T-helper 1 cell treated with Interleukin-12 subunit alpha and Interleukin-12 subunit beta and Interleukin-4 antibody, amounts not matched to agents 30 ng/mL and 1 ng/mL, for 36 hours (primary cell): ENCODE measurements around the gene RBM15B. TPM values are rescaled to one million over a fixed set of nuclear protein-coding genes. Genes with fewer than 3 reads are reported as not detected.

Experiments
- intact Hi-C: fragments of 100-400 bp; cut with micrococcal nuclease; formaldehyde crosslinking; loops from one replicate; pipeline ENCODE4 v1.15.1; 2024
- total RNA-seq: library from RNA; stranded (reverse); gene quantifications from 2 replicates; pipeline ENCODE4 v1.2.3, GENCODE V29; 2022

Gene RBM15B
- total RNA-seq, 1 donor from 2014 or later = 31.2 TPM

DNA sequence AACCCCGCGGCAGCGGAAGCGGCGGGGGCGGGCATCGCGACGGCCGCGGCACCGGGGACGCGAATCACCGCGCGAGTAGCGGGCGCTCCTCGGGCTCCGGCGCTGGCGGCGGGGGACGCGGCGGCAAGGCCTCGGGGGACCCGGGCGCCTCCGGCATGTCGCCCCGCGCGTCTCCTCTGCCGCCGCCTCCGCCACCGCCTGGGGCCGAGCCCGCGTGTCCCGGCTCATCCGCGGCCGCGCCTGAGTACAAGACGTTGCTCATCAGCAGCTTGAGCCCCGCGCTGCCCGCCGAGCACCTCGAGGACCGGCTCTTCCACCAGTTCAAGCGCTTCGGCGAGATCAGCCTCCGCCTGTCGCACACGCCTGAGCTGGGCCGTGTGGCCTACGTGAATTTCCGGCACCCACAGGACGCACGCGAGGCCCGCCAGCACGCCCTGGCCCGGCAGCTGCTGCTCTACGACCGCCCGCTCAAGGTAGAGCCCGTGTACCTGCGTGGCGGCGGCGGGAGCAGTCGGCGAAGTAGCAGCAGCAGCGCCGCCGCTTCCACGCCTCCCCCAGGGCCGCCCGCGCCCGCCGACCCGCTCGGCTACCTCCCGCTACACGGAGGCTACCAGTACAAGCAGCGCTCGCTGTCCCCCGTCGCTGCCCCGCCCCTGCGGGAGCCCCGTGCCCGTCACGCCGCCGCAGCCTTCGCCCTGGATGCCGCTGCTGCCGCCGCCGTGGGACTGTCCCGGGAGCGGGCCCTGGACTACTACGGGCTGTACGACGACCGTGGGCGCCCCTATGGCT lies 675 bp downstream of the RBM15B start:
- intact Hi-C loops = loop anchor here (1.0 to 10.0 kb wide), 13 partner anchors 43 to 1956 kb away; partner anchors contain the start of genes ABHD14B, DCP1A, DUSP7 and HEMK1

DNA sequence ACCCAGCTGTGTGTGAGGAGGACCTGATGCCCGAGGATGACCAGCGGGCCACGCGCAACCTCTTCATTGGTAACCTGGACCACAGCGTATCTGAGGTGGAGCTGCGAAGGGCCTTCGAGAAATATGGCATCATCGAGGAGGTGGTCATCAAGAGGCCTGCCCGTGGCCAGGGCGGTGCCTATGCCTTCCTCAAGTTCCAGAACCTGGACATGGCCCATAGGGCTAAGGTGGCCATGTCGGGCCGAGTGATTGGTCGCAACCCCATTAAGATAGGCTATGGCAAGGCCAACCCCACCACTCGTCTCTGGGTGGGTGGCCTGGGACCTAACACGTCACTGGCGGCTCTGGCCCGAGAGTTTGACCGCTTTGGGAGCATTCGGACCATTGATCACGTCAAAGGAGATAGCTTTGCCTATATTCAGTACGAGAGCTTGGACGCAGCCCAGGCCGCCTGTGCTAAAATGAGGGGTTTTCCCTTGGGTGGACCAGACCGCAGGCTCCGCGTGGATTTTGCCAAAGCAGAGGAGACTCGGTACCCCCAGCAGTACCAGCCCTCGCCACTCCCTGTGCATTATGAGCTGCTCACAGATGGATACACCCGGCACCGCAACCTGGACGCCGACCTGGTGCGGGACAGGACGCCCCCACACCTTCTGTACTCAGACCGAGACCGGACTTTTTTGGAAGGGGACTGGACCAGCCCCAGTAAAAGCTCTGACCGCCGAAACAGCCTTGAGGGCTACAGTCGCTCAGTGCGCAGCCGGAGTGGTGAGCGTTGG lies 1.5 kb downstream of the RBM15B start:
- intact Hi-C loops = loop anchor here (5.0 to 10.0 kb wide), 3 partner anchors 762 to 1955 kb away; partner anchors contain the start of genes DCP1A, IP6K1 and POC1A

DNA sequence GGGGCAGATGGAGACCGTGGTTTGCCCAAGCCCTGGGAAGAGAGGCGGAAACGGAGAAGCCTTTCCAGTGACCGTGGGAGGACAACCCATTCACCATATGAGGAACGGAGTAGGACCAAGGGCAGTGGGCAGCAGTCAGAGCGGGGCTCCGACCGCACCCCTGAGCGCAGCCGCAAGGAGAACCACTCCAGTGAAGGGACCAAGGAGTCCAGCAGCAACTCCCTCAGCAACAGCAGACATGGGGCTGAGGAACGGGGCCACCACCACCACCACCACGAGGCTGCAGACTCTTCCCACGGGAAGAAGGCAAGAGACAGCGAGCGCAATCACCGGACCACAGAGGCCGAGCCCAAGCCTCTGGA lies 2.0 kb downstream of the RBM15B start:
- intact Hi-C loops = loop anchor here (5.0 to 10.0 kb wide), 3 partner anchors 762 to 1954 kb away; partner anchors contain the start of genes DCP1A, IP6K1 and POC1A

- intact Hi-C loops = loop anchor here (5.0 to 10.0 kb wide), 3 partner anchors 761 to 1954 kb away; partner anchors contain the start of genes DCP1A, IP6K1 and POC1A
Measured at GRCh38 chr3:51393564-51393963, 2.5 kb downstream of the RBM15B start.

DNA sequence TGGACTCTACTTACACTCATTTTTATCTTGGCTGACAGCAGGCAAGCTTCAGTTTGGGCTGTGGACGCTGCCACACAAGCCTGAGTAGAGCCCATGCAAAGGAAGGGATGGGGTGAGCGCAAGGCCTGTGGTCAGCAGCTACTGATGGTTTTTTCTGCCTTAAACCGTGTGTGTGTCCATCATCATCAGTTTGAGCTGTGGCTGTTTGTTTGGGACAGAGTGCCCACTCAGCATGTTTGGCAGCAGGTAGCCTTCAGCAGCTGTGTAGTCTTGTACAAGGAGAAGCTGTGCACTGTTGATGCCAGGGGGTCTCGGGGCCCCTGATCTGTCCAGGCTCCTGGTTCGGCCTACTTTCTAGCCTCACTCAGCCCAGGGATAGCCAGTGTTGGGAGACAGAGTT lies 3.5 kb downstream of the RBM15B start:
- intact Hi-C loops = loop anchor here (5.0 to 10.0 kb wide), 3 partner anchors 760 to 1953 kb away; partner anchors contain the start of genes DCP1A, IP6K1 and POC1A

DNA sequence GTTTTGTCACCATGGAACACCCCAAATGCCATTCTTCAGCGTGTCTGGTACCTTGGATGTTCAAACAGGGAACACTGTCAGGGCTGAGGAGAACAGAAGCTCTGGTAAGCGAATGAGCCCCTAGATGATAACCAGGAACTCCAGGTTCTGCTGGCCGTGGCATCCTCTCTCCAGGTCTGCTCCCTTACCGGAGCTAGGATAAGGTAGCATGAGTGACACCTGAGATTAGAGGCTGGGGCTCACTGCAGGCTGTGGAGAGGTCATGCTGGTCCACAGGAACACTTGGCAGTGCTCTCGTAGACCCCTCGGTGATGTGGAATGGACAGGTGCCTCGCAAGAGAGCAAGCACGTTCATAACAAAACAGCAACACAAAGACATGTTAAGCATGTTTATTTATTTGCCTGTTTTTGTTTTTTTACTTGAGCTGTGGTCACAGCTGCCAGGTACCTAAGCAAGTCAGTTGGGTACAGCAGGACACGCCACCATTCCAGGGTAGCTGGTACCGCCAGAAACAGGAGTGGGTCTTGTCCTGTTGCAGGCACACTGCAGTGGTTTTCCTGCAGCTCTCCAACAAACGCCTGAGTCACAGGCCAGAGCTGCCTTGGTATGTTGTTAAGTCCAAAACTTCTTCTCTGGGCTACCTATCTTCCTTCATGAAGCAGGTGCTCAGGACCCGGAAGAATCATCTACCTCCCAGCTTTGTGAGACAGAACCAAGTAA lies 4.6 kb downstream of the RBM15B start:
- intact Hi-C loops = loop anchor here (10.0 kb wide), 1 partner anchor 759 kb away; the partner anchor contains the start of gene POC1A

DNA sequence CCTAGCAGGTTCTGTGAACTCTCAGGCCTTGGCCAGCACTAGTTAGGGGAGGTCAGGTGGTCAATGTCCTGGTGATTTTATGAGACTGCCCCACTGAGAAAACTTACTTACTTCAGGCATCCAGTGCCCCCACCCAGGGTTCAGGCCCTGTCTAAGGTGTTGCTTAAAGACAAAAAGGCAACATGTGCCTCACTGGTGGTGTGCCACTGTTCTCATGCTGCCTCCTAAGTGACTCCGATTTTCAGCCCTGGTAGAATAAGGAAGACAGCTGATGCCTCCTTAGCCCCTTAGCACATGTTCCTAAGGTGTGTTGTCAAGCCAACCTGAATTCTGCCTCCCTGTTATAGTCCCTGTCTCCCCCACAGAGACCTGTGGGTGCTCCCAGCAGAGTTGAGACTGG lies 5.3 kb downstream of the RBM15B start:
- intact Hi-C loops = loop anchor here (10.0 kb wide), 1 partner anchor 758 kb away; the partner anchor contains the start of gene POC1A

DNA sequence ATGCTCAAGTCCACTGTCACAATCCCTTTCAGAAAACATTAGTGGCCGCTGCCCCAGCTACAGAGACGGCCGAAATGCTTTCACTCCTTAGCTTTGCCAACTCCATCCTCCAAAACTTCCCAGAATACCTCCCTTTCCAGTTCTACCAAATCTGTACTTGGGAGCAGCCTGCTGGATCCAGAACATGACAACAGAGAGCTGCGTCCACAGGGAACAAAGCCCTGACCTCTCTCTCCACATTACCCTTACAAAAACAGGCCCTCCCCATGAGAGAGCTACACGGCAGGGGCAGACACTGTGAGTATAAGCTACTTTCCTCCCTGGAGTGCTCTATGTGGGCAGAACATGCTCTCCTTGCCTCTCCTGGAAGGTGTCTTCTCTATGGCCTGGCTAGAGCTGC lies 6.3 kb downstream of the RBM15B start:
- intact Hi-C loops = loop anchor here (10.0 kb wide), 1 partner anchor 757 kb away; the partner anchor contains the start of gene POC1A

DNA sequence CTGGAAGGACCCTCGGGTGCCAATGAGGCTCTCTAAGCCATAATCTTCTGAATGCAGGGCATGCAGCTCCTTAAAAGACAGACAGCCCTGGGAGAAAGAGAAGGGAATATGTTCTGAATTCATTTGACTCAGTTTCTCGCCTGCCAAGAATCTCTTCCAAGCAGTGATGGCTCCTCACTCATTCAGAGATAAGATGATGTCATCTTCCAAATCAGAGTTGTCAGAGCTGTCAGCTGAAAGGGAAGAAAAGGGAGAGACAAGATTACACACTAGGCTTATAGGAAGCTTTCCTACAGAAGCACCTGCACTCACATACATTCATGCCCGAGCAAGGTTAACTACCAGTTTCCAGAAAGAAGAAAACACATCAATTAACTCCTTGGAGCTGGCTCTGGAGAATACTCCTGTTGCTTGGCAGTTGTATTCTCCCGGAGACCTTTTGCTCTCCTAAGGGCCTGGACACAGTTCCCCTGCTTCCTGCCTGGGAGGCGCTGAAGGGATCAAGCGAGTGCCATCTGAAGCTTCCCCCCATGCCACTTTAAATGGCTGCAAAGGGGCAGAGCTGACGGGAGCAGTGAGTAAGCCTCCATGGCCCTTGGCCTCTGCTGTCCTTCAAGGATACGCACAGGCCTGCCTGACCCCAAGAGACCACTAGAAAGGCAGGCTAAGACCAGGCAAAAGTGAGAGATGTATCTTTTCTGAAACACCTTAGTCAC lies 7.7 kb downstream of the RBM15B start:
- intact Hi-C loops = loop anchor here (10.0 kb wide), 1 partner anchor 756 kb away; the partner anchor contains the start of gene POC1A

DNA sequence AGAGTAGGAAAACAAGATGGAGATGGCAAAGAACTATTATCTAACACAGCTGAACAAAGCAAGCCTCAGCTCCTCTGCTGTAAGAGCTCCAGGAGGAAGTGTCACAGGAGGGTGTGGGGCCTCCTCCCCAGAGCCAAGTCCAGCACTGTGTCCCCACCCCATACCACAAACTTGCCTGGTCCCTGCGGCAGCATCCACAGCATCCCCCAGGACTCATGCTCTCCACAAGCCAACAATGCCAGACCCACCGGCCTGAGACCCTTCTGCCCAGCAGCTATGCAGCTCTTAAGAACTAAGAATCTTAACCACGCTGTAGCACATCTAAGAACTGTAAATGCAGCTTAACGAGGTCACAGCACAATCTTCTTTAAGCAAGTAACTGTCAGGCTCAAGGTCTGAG lies 9.1 kb downstream of the RBM15B start:
- intact Hi-C loops = no loop called here

DNA sequence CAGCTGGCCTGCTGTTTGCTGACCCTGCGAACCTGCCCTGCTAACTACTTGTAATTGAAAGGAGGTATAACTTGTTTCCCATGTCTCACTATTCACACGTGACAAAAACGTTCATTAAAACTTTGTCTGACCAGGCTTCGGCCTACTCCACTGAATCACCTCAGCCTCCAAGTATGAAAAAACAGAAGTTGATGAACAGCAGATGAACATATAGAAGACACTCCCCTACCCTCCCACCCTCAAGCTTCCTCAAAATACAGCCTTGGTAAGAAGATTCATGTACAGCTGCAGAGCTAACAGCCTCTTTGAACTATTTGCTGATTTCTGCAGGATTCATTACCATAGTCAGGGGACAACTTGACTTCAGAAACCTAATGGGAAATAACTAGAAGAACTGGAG lies 10.7 kb downstream of the RBM15B start:
- intact Hi-C loops = no loop called here

GRCh38 chr3:51403675-51404074 lies 12.6 kb downstream of the RBM15B start:
- intact Hi-C loops = no loop called here

DNA sequence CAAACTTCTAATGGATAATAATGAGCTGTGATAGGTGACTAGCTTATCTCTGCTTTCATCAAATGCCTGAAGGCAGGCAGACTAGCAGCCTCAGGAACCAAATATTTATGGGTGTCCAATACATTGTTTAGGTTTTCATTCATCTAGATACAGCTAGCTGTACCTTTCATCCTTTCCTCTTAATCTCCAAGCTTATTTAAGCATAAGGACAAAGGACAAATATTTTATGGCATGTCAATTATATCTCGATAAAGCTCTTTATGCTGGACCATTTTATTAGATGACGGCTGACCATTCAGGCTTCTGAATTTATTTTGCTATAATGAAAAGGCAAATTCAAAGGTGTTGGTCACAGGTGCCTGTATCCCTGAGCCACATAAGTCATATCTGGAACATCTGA lies 16.9 kb downstream of the RBM15B start:
- intact Hi-C loops = no loop called here

DNA sequence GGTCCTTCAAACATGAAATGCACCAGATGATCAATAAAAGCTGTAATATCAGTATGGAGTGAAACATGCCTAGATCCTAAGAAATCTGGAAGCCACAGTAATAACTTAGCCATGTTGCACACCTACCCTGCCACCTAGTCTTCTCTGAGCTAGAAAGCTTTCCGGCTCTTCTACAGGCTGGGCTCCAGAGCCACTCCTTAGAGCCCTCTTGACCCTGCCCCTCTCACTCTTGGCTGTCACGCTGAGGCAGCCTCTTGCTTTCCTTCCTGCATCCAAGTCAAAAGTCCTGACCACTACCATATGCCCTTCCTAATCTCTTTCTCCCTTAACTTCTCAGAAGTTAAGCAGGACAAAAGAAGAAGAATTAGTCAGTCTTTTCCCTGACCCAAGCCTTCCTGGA lies 17.7 kb downstream of the RBM15B start:
- intact Hi-C loops = no loop called here

GRCh38 chr3:51422211-51422610 lies 31.1 kb downstream of the RBM15B start:
- intact Hi-C loops = no loop called here

DNA sequence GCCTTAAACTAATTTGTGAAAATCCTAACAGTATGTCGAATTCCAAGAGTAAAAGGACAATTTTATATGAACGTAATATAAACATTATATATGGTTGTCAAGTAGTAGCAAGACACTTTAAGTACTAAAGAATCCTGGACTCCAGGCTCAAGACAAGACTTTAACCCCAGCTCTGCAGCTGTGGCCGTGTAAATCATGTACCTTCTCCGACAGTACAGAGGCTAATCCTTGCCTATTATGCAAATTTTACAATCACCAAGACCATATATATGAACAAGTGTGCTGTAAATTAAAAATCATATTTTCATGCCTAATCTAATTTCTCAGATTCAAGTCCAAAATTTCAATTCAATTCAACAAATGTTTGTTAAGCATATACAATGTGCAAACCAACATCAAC lies 35.8 kb downstream of the RBM15B start:
- intact Hi-C loops = no loop called here

DNA sequence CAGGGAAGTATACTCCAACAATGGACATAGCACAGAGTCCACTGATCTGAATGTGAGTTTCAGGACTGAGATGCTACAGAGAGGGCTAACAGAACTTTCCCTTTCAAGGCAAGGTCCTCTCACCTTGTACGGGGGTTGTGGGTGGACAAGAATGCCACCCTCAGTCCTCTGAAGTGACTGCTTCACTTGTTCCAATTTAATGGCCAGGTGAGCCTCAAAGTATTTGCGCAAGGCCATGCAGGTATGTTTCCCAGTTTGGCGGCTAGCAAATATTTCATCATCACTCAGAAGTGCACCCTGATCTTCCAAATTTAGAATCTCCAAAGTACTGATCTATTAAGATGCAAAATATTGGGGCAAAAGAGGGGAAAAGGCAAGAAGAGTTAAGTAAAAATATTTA lies 38.1 kb downstream of the RBM15B start:
- intact Hi-C loops = no loop called here

DNA sequence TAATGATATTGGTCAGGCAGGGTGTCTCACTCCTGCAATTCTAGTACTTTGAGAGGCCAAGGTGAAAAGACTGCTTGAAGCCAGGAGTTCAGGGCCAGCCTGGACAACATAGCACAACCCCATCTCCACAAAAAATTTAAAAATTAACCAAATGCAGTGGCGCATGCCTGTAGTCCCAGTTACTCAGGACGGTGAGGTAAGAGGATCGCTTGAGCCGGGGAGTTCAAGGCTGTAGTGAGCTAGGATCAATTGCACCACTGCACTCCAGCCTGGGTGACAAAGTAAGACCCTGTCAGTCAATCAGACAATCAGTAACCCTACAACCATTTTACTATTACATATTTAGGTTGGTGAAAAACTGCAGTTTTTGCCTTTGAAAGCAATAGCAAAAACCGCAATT lies 43.0 kb downstream of the RBM15B start:
- intact Hi-C loops = loop anchor here (1.0 kb wide), 2 partner anchors 43 to 818 kb away; partner anchors contain the start of gene RBM15B

DNA sequence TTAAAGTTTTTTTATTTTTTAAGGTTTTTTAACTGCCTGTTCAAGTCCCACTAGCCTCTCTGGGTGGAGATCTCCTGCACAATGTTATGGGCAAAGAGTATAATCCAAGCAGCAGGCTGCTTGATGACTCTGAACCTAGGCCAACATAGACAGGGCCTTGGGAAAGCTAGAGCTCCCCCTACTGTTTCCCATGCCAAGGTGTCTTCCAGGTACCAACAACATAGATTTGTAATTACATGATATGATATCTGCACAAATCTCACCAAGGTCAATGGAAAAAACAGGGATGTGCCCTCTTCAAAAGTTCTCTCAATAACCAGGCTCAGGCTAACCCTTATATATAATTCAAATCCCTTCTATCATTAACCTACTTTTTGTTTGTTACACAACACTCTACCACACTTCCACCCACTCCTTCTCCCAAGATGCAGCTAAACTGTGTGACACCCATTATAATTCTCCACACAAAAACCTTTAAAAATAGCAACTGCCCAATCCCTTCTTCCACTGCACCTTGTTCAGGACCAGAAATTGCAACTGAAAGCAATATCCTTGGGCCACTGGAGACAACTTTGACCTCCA lies 43.8 kb downstream of the RBM15B start:
- intact Hi-C loops = loop anchor here (1.0 kb wide), 2 partner anchors 44 to 819 kb away; partner anchors contain the start of gene RBM15B
